WI38 (cell line): ENCODE data around the gene CD300LB.
"Not testable (repeated sequence)": the region's sequence is repeated elsewhere in the genome, so short reads cannot be mapped to it uniquely, and the experiment has no call there.

Experiments used
- H3K4me3 ChIP-seq: 2 replicates; pipeline ENCODE4 v1.5.1; 2011; ENCODE audit warnings: low read depth, mild to moderate bottlenecking, control low read depth, low read length
- CTCF ChIP-seq: IDR thresholded peaks from 2 replicates; pipeline ENCODE4 v1.5.1; 2012; ENCODE audit warnings: low read depth, mild to moderate bottlenecking, control low read depth, low read length

Gene CD300LB

GRCh38 chr17:74502861-74503260 is 28.4 kb downstream of the CD300LB start:
- H3K4me3 ChIP-seq: no peak overlapping the region
- TF ChIP-seq CTCF: no peak

- H3K4me3 ChIP-seq: no peak overlapping the region
- TF ChIP-seq CTCF: no peak
Observed at GRCh38 chr17:74499992-74500391, 31.3 kb downstream of the CD300LB start.

- H3K4me3 ChIP-seq: no peak overlapping the region
- TF ChIP-seq CTCF: no peak
Observed at GRCh38 chr17:74497471-74497870, 33.8 kb downstream of the CD300LB start.

- peak; percentile 72 for TF ChIP-seq CTCF
- no peak overlapping the region for H3K4me3 ChIP-seq
Observed at GRCh38 chr17:74493331-74493833, 37.9 kb downstream of the CD300LB start.

- TF ChIP-seq CTCF: no peak
- no peak overlapping the region for H3K4me3 ChIP-seq
Observed at GRCh38 chr17:74491626-74492025, 39.6 kb downstream of the CD300LB start.

- H3K4me3 ChIP-seq: no peak overlapping the region
- TF ChIP-seq CTCF: no peak
Observed at GRCh38 chr17:74490716-74491115, 40.6 kb downstream of the CD300LB start.

GRCh38 chr17:74488276-74488675 is 43.0 kb downstream of the CD300LB start:
- H3K4me3 ChIP-seq: not testable (repeated sequence)

- TF ChIP-seq CTCF: no peak
- no peak overlapping the region for H3K4me3 ChIP-seq
Observed at GRCh38 chr17:74485841-74486240, 45.4 kb downstream of the CD300LB start.
